Activated CD8-positive, alpha-beta memory T cell treated with anti-CD3 and anti-CD28 coated beads, Interleukin-2, amount 50 U/mL, for 24 hours (primary cell): ENCODE data around the gene ACCS.

Source experiments
- DNase-seq: peaks from one replicate; pipeline ENCODE4 v3.0.0-alpha.2; 2020; ENCODE audit errors: extremely low read depth

ACCS gene

GRCh38 chr11:44065841-44066731 lies at the start of gene ACCS:
TSS of gene ACCS (plus strand) at chr11:44066270. CDS start at chr11:44067628, 1,358 bp downstream.
- peak; percentile 75 for DNase-seq

GRCh38 chr11:44016546-44017442 lies 49.3 kb upstream of the ACCS start:
- no peak for DNase-seq

- DNase-seq = no peak
Observed at GRCh38 chr11:44017443-44018126, 48.5 kb upstream of the ACCS start.

- no peak for DNase-seq
Observed at GRCh38 chr11:44018127-44018521, 47.9 kb upstream of the ACCS start.

GRCh38 chr11:44018829-44019228 lies 47.2 kb upstream of the ACCS start:
- DNase-seq = no peak

- DNase-seq = no peak
Observed at GRCh38 chr11:44024977-44025376, 41.1 kb upstream of the ACCS start.

- no peak for DNase-seq
Observed at GRCh38 chr11:44025727-44026126, 40.3 kb upstream of the ACCS start.

GRCh38 chr11:44028401-44028800 lies 37.7 kb upstream of the ACCS start:
- no peak for DNase-seq

GRCh38 chr11:44028816-44029506 lies 37.1 kb upstream of the ACCS start:
- no peak for DNase-seq

- no peak for DNase-seq
Observed at GRCh38 chr11:44029507-44029845, 36.6 kb upstream of the ACCS start.

- DNase-seq = no peak
Observed at GRCh38 chr11:44029977-44030911, 35.8 kb upstream of the ACCS start.

GRCh38 chr11:44030996-44031395 lies 35.1 kb upstream of the ACCS start:
- DNase-seq = no peak

GRCh38 chr11:44031549-44031948 lies 34.5 kb upstream of the ACCS start:
- DNase-seq = no peak

GRCh38 chr11:44032299-44033085 lies 33.6 kb upstream of the ACCS start:
- no peak for DNase-seq

GRCh38 chr11:44033411-44033850 lies 32.6 kb upstream of the ACCS start:
- DNase-seq = no peak

- no peak for DNase-seq
Observed at GRCh38 chr11:44033856-44034255, 32.2 kb upstream of the ACCS start.

GRCh38 chr11:44034639-44035038 lies 31.4 kb upstream of the ACCS start:
- DNase-seq = no peak

- DNase-seq = no peak
Observed at GRCh38 chr11:44036811-44037657, 29.0 kb upstream of the ACCS start.

- DNase-seq = no peak
Observed at GRCh38 chr11:44037658-44037998, 28.4 kb upstream of the ACCS start.
